ENCODE measurements around the gene SLC6A9. TPM values are rescaled to one million over a fixed set of nuclear protein-coding genes. Genes with fewer than 3 reads are reported as not detected.

The SLC6A9 gene
- total and polyA plus RNA-seq, 2 donors (not counting 1 experiment from before 2014, with no cell fraction given) = 0.28 to 5.5 TPM

DNA sequence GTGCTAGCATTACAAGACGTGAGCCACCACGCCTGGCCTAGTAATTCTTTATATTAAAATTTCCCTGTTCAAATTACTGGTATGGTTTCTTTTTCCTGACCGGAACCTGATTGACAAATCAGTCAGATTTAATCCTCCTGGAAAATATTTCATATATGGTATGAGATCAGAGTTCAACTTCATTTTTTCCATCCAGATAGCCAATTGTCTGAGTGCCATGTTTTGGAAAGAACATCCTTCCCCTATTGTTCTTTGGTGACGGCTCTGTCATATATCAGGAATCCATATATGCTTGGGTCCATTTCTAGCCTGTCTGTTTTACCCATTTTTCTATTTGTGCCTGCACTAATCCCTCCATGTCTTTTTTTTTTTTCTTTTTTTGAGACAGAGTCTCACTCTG is 48.3 kb upstream of the SLC6A9 start:
- H3K9me3 ChIP-seq (ENCODE audit: control extremely low read depth in 1 of 3, control insufficient read depth in 2 of 3, insufficient read depth in 1 of 3, low read length in 2 of 3) = no peaks in the 10 kb centered on the region
- H3K36me3 ChIP-seq (replicated peaks in 1 of 2; ENCODE audit: control extremely low read depth in 1 of 2, control insufficient read depth in 1 of 2, extremely low read depth in 1 of 2, insufficient read depth in 2 of 2, low read length in 1 of 2) = no peaks in the 10 kb centered on the region
- peaks cover 0 to under 1% of the 10 kb centered on the region in 2 donors for H3K4me1 ChIP-seq (ENCODE audit: control insufficient read depth in 2 of 2, insufficient read depth in 2 of 2, low read length in 2 of 2)
- no peaks in the 10 kb centered on the region for H4K20me1 ChIP-seq (ENCODE audit: control insufficient read depth, insufficient read depth, low read length, poor library complexity, severe bottlenecking)
- TF ChIP-seq, protein P1, sequence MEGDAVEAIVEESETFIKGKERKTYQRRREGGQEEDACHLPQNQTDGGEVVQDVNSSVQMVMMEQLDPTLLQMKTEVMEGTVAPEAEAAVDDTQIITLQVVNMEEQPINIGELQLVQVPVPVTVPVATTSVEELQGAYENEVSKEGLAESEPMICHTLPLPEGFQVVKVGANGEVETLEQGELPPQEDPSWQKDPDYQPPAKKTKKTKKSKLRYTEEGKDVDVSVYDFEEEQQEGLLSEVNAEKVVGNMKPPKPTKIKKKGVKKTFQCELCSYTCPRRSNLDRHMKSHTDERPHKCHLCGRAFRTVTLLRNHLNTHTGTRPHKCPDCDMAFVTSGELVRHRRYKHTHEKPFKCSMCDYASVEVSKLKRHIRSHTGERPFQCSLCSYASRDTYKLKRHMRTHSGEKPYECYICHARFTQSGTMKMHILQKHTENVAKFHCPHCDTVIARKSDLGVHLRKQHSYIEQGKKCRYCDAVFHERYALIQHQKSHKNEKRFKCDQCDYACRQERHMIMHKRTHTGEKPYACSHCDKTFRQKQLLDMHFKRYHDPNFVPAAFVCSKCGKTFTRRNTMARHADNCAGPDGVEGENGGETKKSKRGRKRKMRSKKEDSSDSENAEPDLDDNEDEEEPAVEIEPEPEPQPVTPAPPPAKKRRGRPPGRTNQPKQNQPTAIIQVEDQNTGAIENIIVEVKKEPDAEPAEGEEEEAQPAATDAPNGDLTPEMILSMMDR (IDR thresholded peaks at IDR 0.05) = no peak
- TF ChIP-seq EZH2 (IDR thresholded peaks at IDR 0.05; ENCODE audit: borderline replicate concordance, insufficient read depth, low read depth, low read length, poor library complexity, severe bottlenecking) = no peak
- intact Hi-C loops (cut with micrococcal nuclease) = no loop called here
- H3K4me3 ChIP-seq (ENCODE audit: control extremely low read depth in 1 of 5, extremely low read depth in 1 of 5, insufficient read depth in 1 of 5, low read depth in 2 of 5, low read length in 4 of 5) = no peak overlapping the region
- H3K9ac ChIP-seq (ENCODE audit: low read length) = no peak overlapping the region
- no peaks in the 10 kb centered on the region for H3K4me1 Mint-ChIP-seq
- CTCF ChIA-PET = no interaction called here
- no peak overlapping the region for H3K4me2 ChIP-seq (replicated peaks; ENCODE audit: low read depth, low read length, poor library complexity, severe bottlenecking)
- H2AFZ ChIP-seq (ENCODE audit: insufficient read depth, low read depth, low read length, poor library complexity, severe bottlenecking) = no peak overlapping the region
- POLR2A ChIA-PET = no interaction called here
- H3K27me3 Mint-ChIP-seq = peaks cover 13% of the 10 kb centered on the region
- DNase-seq (no peak), ATAC-seq (ENCODE audit: low read depth) (no peak)
- peaks cover 0 to 7% (median 0%) of the 10 kb centered on the region in 4 experiments for H3K27me3 ChIP-seq (replicated peaks in 1 of 4; ENCODE audit: control extremely low read depth in 1 of 4, control insufficient read depth in 3 of 4, insufficient read depth in 4 of 4, low read length in 3 of 4)
- 91% methylated on average over 1 of the region's 4 CpGs for WGBS (ENCODE audit: insufficient coverage)
- H3K27ac Mint-ChIP-seq = no peak overlapping the region
- H3K79me2 ChIP-seq (ENCODE audit: control insufficient read depth, insufficient read depth, low read length) = no peaks in the 10 kb centered on the region
- H3K27ac ChIP-seq (ENCODE audit: low read length in 2 of 2) = no peak overlapping the region
- no peak overlapping the region for H3K4me3 Mint-ChIP-seq
- no peaks in the 10 kb centered on the region for H3K9me3 Mint-ChIP-seq (ENCODE audit: insufficient read depth)

DNA sequence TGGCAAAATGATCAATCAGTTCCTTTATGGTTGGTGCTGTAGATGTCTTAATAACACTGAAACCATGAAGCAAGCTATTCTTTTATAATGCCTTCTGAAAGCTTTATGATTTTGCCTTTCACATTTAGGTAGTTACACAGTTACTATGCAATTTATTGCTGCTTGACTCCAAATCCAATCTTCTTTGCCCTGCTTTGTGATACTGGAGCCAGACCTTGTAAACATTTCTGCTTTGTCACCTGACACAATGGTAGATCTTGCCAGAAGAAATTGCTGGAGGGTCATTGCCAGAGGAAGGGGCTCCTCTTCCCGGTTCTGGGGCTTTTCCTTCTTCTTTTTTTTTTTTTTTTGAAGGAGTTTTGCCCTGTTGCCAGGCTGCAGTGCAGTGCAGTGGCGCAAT is 46.8 kb upstream of the SLC6A9 start:
- no peak for ATAC-seq (ENCODE audit: low read depth)
- H3K27me3 Mint-ChIP-seq = peaks cover 9% of the 10 kb centered on the region
- 75% methylated on average over 2 of the region's 2 CpGs for WGBS (ENCODE audit: insufficient coverage)

More for the DNA sequence above, 46.8 kb upstream of the SLC6A9 start:
- CTCF ChIA-PET = no interaction called here
- Histone ChIP-seq H4K20me1 (ENCODE audit: control insufficient read depth, insufficient read depth, low read length, poor library complexity, severe bottlenecking) (no peaks in the 10 kb centered on the region), H3K4me2 (replicated peaks; ENCODE audit: low read depth, low read length, poor library complexity, severe bottlenecking) (no peak overlapping the region), H3K9me3 (ENCODE audit: control extremely low read depth in 1 of 3, control insufficient read depth in 2 of 3, insufficient read depth in 1 of 3, low read length in 2 of 3) (no peaks in the 10 kb centered on the region), H3K27ac (ENCODE audit: low read length in 2 of 2) (no peak overlapping the region), H3K4me3 (ENCODE audit: control extremely low read depth in 1 of 5, extremely low read depth in 1 of 5, insufficient read depth in 1 of 5, low read depth in 2 of 5, low read length in 4 of 5) (no peak overlapping the region), H2AFZ (ENCODE audit: insufficient read depth, low read depth, low read length, poor library complexity, severe bottlenecking) (no peak overlapping the region), H3K36me3 (replicated peaks in 1 of 2; ENCODE audit: control extremely low read depth in 1 of 2, control insufficient read depth in 1 of 2, extremely low read depth in 1 of 2, insufficient read depth in 2 of 2, low read length in 1 of 2) (no peaks in the 10 kb centered on the region), H3K9ac (ENCODE audit: low read length) (no peak overlapping the region), H3K4me1 (ENCODE audit: control insufficient read depth in 2 of 2, insufficient read depth in 2 of 2, low read length in 2 of 2) (peaks cover 13 to 15% of the 10 kb centered on the region in 2 donors), H3K27me3 (replicated peaks in 1 of 4; ENCODE audit: control extremely low read depth in 1 of 4, control insufficient read depth in 3 of 4, insufficient read depth in 4 of 4, low read length in 3 of 4) (peaks cover 0 to 2% (median 0%) of the 10 kb centered on the region in 4 experiments), H3K79me2 (ENCODE audit: control insufficient read depth, insufficient read depth, low read length) (no peaks in the 10 kb centered on the region)
- Mint-ChIP-seq H3K27ac (no peak overlapping the region), H3K4me1 (peaks cover 13% of the 10 kb centered on the region), H3K4me3 (no peak overlapping the region), H3K9me3 (ENCODE audit: insufficient read depth) (no peaks in the 10 kb centered on the region)
- intact Hi-C loops (cut with micrococcal nuclease) = no loop called here
- TF ChIP-seq, protein P1 (IDR thresholded peaks at IDR 0.05) = no peak
- no peak for TF ChIP-seq EZH2 (IDR thresholded peaks at IDR 0.05; ENCODE audit: borderline replicate concordance, insufficient read depth, low read depth, low read length, poor library complexity, severe bottlenecking)
- POLR2A ChIA-PET = no interaction called here
- DNase-seq = no peak

Measured in B cell (primary cell).